ENCODE measurements around the gene RDX.

The RDX gene

DNA sequence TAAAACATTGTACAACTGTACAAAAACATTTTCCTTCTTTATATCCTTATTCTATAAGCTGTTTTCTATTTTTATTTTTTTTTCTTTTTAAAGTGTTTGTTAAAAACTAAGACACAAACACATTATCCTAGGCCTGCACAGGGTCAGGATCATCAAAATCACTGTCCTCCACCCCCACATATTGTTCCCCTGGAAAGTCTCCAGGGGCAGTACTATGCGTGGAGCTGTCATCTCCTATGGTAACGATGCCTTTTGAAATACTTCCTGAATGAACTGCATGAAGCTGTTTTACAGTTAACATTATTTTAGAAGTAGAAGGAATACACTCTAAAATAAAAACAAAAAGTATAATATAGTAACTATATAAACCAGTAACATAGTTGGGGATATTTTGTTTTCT is 136.0 kb downstream of the RDX start:
- DNase-seq, result no peak
- no peaks in the 10 kb centered on the region for H3K4me1 ChIP-seq
- no peaks in the 10 kb centered on the region for H3K27me3 ChIP-seq
- H3K36me3 ChIP-seq, result peaks cover 27 to 56% (median 46%) of the 10 kb centered on the region in 3 donors
- TF ChIP-seq CTCF (IDR thresholded peaks at IDR 0.05), result no peak
- no peak overlapping the region for H3K27ac ChIP-seq
- H3K9me3 ChIP-seq, result no peaks in the 10 kb centered on the region
- intact Hi-C loops (cut with DNase I; ENCODE audit: low total_unique reads), result no loop called here
- no peak overlapping the region for H3K4me3 ChIP-seq

DNA sequence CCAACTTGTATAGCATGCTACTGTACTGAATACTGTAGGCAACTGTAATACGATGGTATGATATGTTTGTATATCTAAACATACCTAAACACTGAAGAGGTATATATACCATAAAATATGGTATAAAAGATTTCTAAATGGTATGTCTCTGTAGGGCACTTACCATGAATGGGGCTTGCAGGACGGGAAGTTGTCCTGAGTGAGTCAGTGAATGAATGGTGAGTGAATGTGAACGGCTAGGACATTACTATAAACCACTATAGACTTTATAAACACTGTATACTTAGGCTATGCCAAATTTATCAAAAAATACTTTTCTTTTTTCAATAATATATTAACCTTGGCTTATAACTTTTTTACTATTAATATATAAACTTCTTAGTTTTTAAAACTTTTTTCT is 136.4 kb downstream of the RDX start:
- Histone ChIP-seq H3K27me3 (no peaks in the 10 kb centered on the region), H3K36me3 (peaks cover 27 to 52% (median 42%) of the 10 kb centered on the region in 3 donors), H3K4me1 (no peaks in the 10 kb centered on the region), H3K9me3 (no peaks in the 10 kb centered on the region), H3K27ac (no peak overlapping the region), H3K4me3 (no peak overlapping the region)
- no peak for TF ChIP-seq CTCF (IDR thresholded peaks at IDR 0.05)
- intact Hi-C loops (cut with DNase I; ENCODE audit: low total_unique reads), result no loop called here
- no peak for DNase-seq

- H3K4me3 ChIP-seq, result no peak overlapping the region
- peaks cover 27 to 46% (median 37%) of the 10 kb centered on the region in 3 donors for H3K36me3 ChIP-seq
- no peaks in the 10 kb centered on the region for H3K9me3 ChIP-seq
- no peaks in the 10 kb centered on the region for H3K27me3 ChIP-seq
- DNase-seq, result no peak
- H3K27ac ChIP-seq, result no peak overlapping the region
- intact Hi-C loops (cut with DNase I; ENCODE audit: low total_unique reads), result no loop called here
- no peaks in the 10 kb centered on the region for H3K4me1 ChIP-seq
- TF ChIP-seq CTCF (IDR thresholded peaks at IDR 0.05), result no peak
Observed at GRCh38 chr11:110159476-110159875, 136.9 kb downstream of the RDX start.

DNA sequence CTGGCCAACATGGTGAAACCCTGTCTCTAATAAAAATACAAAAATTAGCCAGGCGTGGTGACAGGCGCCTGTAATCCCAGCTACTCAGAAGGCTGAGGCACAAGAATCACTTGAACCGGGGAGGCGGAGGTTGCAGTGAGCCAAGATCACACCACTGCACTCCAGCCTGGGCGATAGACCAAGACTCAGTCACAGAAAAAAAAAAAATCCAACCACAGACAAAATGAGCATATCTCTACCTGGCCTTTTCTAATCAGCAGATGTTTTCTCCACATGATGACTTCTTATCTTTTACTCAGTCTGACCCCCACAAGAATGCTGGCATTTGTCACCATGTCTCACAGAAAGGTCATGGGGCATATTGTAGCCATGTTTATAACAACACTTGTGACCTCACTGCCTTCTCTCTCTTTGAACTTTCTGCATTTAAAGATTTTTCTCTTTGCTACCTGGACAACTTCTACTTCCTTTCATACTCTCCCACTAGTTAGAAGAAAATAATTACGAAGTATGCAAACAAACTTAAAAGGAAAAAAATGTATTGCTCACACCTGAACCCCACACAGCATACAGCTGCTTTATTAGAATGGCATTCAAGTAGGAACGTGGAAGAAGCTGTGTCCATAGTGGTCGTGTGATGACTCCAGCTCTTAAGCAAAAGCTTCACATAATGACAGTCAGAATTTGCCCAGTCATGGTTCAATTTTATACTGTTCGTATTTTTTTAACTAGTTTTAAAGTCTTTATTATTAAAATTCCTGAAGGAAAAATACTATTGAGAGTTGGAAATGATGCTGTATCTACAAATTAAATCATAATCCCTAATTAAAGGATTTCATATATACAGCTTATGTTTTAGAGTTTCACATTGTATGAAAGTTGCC is 137.9 kb downstream of the RDX start:
- Histone ChIP-seq H3K36me3 (peaks cover 27 to 37% (median 28%) of the 10 kb centered on the region in 3 donors), H3K27me3 (no peaks in the 10 kb centered on the region), H3K4me3 (no peak overlapping the region), H3K4me1 (no peaks in the 10 kb centered on the region), H3K27ac (no peak overlapping the region), H3K9me3 (no peaks in the 10 kb centered on the region)
- no peak for DNase-seq
- TF ChIP-seq CTCF (IDR thresholded peaks at IDR 0.05), result no peak
- intact Hi-C loops (cut with DNase I; ENCODE audit: low total_unique reads), result no loop called here

DNA sequence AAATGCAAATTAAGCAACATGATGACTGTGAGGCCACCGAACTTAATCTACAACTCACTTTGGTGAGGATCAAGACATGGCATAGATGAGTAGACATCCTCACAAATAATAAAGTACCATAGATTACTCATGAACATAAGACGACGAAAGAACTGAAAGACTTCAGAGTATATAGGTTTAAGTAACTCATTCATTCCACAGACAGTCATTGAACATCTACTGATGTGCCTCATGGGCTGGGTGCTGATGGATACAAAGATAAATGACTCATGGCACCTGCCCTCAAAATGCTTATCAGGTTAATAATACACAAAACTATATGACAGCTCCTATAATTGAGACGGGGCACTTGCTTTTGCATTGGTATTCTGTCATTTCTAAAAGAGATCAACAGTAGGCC is 139.9 kb downstream of the RDX start:
- Histone ChIP-seq H3K36me3 (peaks cover 21 to 25% (median 21%) of the 10 kb centered on the region in 3 donors), H3K27me3 (no peaks in the 10 kb centered on the region), H3K4me3 (no peak overlapping the region), H3K27ac (no peak overlapping the region), H3K9me3 (no peaks in the 10 kb centered on the region), H3K4me1 (no peaks in the 10 kb centered on the region)
- intact Hi-C loops (cut with DNase I; ENCODE audit: low total_unique reads), result no loop called here
- no peak for DNase-seq
- TF ChIP-seq CTCF (IDR thresholded peaks at IDR 0.05), result no peak

Measured in tibial artery (tissue), 4 donors.